GM12878 (cell line): Measurements from ENCODE around the gene ZNF775. TPM values are rescaled to one million over a fixed set of nuclear protein-coding genes. Genes with fewer than 3 reads are reported as not detected.

Experiments
- ATAC-seq: fragments of 200-7000 bp; cut with Tn5 transposase; 3 replicates; pipeline ENCODE4 v1.9.1; 2020; ENCODE audit warnings: mild to moderate bottlenecking, moderate library complexity
- BruUV-seq: library from RNA; stranded (reverse); fragments of 400-500 nt; replicated peaks from 2 replicates; lab custom pipeline; 2021; lab: Mats Ljungman, UMichigan
- CTCF ChIA-PET: fragments of 300-600 bp; sonication (Branson Sonifier 250); formaldehyde crosslinking; extraction: SDS; loops from one replicate; lab custom pipeline; 2021; ENCODE audit warnings: inconsistent platforms; lab: Yijun Ruan, JAX
- POLR2A ChIA-PET: fragments of 350-600 bp; formaldehyde crosslinking; extraction: SDS; loops from one replicate; lab custom pipeline; 2021; ENCODE audit warnings: inconsistent platforms; lab: Charles Lee
- RAD21 ChIA-PET: fragments of 300-600 bp; sonication (Branson Sonifier 250); formaldehyde crosslinking; loops from one replicate; lab custom pipeline; 2023; ENCODE audit warnings: antibody characterized with exemption; ENCODE audit not compliant: unreplicated experiment; lab: Charles Lee
- SMC1A ChIA-PET: fragments of 300-600 bp; sonication (Branson Sonifier 250); formaldehyde crosslinking; loops from one replicate; lab custom pipeline; 2023; ENCODE audit not compliant: unreplicated experiment, uncharacterized antibody; lab: Charles Lee
- DNase-seq: peaks from one replicate; pipeline ENCODE4 v3.0.0-alpha.2; 2011; ENCODE audit warnings: low read depth, low spot score
- FAIRE-seq: peaks from 3 replicates; lab custom pipeline; 2011; peaks lifted over from hg19 to GRCh38; lab: Jason Lieb, UNC
- H2AFZ ChIP-seq: 2 replicates; pipeline ENCODE4 v1.6.0; 2011; ENCODE audit warnings: low read depth, low read length, control low read depth; ENCODE audit not compliant: control insufficient read depth
- H3K27ac ChIP-seq: 2 replicates; pipeline ENCODE4 v1.5.1; 2011; ENCODE audit warnings: control low read depth; ENCODE audit not compliant: control insufficient read depth, insufficient read depth
- H3K27me3 ChIP-seq, 2 experiments: replicated peaks in 1 of 2; 2 replicates each; pipeline versions ENCODE4 v1.6.0 to v1.6.1; 2011; ENCODE audit warnings: low read length in 1 of 2; ENCODE audit not compliant: control insufficient read depth in 2 of 2, insufficient read depth in 2 of 2
- H3K36me3 ChIP-seq, 2 experiments: 2 replicates each; pipeline ENCODE4 v1.5.1; 2011; ENCODE audit warnings: low read length in 1 of 2; ENCODE audit not compliant: control insufficient read depth in 2 of 2, insufficient read depth in 2 of 2
- H3K4me1 ChIP-seq: 2 replicates; pipeline ENCODE4 v1.6.1; 2011; ENCODE audit warnings: mild to moderate bottlenecking, low read length, moderate library complexity, mixed read lengths; ENCODE audit not compliant: control insufficient read depth, insufficient read depth
- H3K4me2 ChIP-seq: 2 replicates; pipeline ENCODE4 v1.6.0; 2011; ENCODE audit warnings: control low read depth; ENCODE audit not compliant: control insufficient read depth, insufficient read depth
- H3K4me3 ChIP-seq: fragments of 200-600 bp; sonication (generic); 2 replicates; pipeline ENCODE4 v1.5.1; 2016
- H3K79me2 ChIP-seq: 2 replicates; pipeline ENCODE4 v1.6.0; 2011; ENCODE audit warnings: low read length; ENCODE audit not compliant: control insufficient read depth, insufficient read depth
- H3K9ac ChIP-seq: 2 replicates; pipeline ENCODE4 v1.8.0; 2011; ENCODE audit warnings: low read length, control low read depth, mixed read lengths; ENCODE audit not compliant: control insufficient read depth, insufficient read depth
- H3K9me3 ChIP-seq: replicated peaks from 3 replicates; pipeline ENCODE4 v1.5.1; 2011; ENCODE audit warnings: mild to moderate bottlenecking, low read length; ENCODE audit not compliant: control insufficient read depth, insufficient read depth
- H4K20me1 ChIP-seq: 2 replicates; pipeline ENCODE4 v1.6.0; 2011; ENCODE audit not compliant: control insufficient read depth, insufficient read depth
- EP300 ChIP-seq, 2 experiments: fragments of 150-350 bp in 1 of 2; IDR thresholded peaks; 2 replicates each; pipeline ENCODE4 v1.6.1; 2011 to 2012; ENCODE audit warnings: low read depth in 2 of 2, low read length in 2 of 2, borderline replicate concordance in 1 of 2, improper control_type of control experiment in 1 of 2, inconsistent platforms in 1 of 2; ENCODE audit not compliant: control insufficient read depth in 1 of 2
- EZH2 ChIP-seq: IDR thresholded peaks from 2 replicates; pipeline ENCODE4 v1.6.1; 2012; ENCODE audit warnings: low read depth, mild to moderate bottlenecking, control low read depth, inconsistent platforms, low read length, borderline replicate concordance; ENCODE audit not compliant: control insufficient read depth
- GATAD2B ChIP-seq: fragments of 450-650 bp; conservative IDR thresholded peaks from 2 replicates; pipeline ENCODE4 v1.6.1; 2017; ENCODE audit warnings: low read depth, mild to moderate bottlenecking, moderate library complexity
- RFX5 ChIP-seq: IDR thresholded peaks from 2 replicates; pipeline ENCODE4 v1.6.1; 2011; ENCODE audit warnings: low read depth, low read length, improper control_type of control experiment
- SIX5 ChIP-seq: IDR thresholded peaks from 2 replicates; pipeline ENCODE4 v1.6.1; 2011; ENCODE audit warnings: mild to moderate bottlenecking, low read depth, low read length, moderate library complexity; ENCODE audit not compliant: severe bottlenecking
- ZNF207 ChIP-seq: fragments of 450-650 bp; IDR thresholded peaks from 2 replicates; pipeline ENCODE4 v1.6.1; 2014; ENCODE audit warnings: antibody characterized with exemption, mild to moderate bottlenecking, borderline replicate concordance
- WGBS: methylation state at CpG from one replicate; pipeline ENCODE4 v1.1.6; 2016; ENCODE audit warnings: low lambda C conversion rate; ENCODE audit not compliant: insufficient replicate concordance, insufficient coverage; ENCODE audit errors: missing lambda C conversion rate; 5-methylcytosine and 5-hydroxymethylcytosine counted together
- in situ Hi-C: fragments of 300-500 bp; cut with MboI; formaldehyde crosslinking; loops from 9 replicates; pipeline ENCODE4 v1.14.3; 2018; ENCODE audit warnings: mixed read lengths
- intact Hi-C: fragments of 100-400 bp; cut with micrococcal nuclease; formaldehyde crosslinking; loops from one replicate; pipeline ENCODE4 v1.14.2; 2022; ENCODE audit not compliant: unreplicated experiment
- polyA plus RNA-seq, 11 experiments: library from polyadenylated mRNA; depleted of rRNA in 4 of 11; unstranded in 6 of 11; stranded (reverse) in 5 of 11; fragments of >200 nt; fragmentation: Nextera tagmentation in 4 of 11; fragmentation: Illumina TruSeq in 1 of 11; extraction: Ambion mirVana in 4 of 11; extraction: Trizol in 1 of 11; gene quantifications; 1 replicate in 1 of 11; 2 replicates in 10 of 11; pipeline versions ENCODE4 v1.2.1 to v1.2.3, GENCODE V29; 2011 to 2016; ENCODE audit warnings: inconsistent platforms in 2 of 11, missing spikeins in 2 of 11, low read depth in 1 of 11
- total RNA-seq, 4 experiments: library from RNA; depleted of rRNA in 3 of 4; stranded (reverse); fragments of >200 nt in 3 of 4; fragmentation: Illumina TruSeq in 1 of 4; extraction: Trizol in 1 of 4; gene quantifications; 2 replicates each; pipeline versions ENCODE4 v1.2.1 to v1.2.3, GENCODE V29; 2013 to 2021

The ZNF775 gene
- total and polyA plus RNA-seq, 10 of the 15 experiments (the other 5 are each of a cell fraction or from before 2014, with no cell fraction given) = 0.05 to 14.3 (median 2.1) TPM

DNA sequence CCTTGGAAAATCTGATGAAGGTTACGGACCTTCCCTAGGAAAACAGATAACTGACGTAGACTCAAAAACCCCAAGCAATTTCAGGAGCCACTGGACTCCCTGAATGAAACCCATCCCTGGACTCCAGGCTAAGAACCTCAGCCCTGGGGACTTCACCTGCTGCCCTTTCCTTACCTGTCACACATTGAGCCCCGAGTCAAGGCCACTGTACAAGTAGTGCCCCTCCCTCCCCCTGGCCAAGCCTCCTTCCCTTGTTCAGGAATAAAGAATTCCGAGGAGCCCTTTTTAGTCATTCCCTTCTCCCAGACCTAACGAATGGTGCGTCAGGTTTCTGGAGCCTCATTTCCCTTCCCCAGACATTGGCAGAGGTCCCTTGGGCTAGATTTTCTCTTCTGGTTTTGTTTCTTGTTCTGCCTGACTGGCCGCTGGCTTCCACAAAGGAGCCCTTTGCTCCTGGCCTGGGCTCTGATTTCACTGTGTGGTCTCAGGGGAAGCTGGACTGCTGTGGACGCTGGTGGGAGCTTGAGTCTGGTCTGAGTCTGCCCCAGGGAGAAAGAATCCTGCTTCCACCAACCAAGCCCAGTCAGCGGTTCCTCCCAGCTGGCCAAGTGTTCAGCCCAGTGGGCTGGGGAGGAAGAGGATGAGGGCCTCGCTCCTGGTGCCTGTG, 31.7 kb downstream of the ZNF775 start:
- FAIRE-seq (peak; percentile 27), ATAC-seq (no peak), DNase-seq (no peak)
- Histone ChIP-seq H2AFZ (no peak overlapping the region), H4K20me1 (no peaks in the 10 kb centered on the region), H3K79me2 (peaks cover 2% of the 10 kb centered on the region), H3K9me3 (no peaks in the 10 kb centered on the region), H3K4me1 (peaks cover 25% of the 10 kb centered on the region), H3K27ac (no peak overlapping the region), H3K27me3 (no peaks in the 10 kb centered on the region), H3K36me3 (peaks cover 0 to 2% of the 10 kb centered on the region in 2 experiments; a peak in 2 of 4 replicates), H3K4me3 (no peak overlapping the region), H3K4me2 (no peak overlapping the region), H3K9ac (no peak overlapping the region)
- ChIA-PET RAD21 (no interaction called here), CTCF (interaction anchor here (1.1 to 11.6 kb wide), 3 partner anchors 11 to 54 kb away, joined by 3 to 72 read pairs (median 3); no protein-coding TSS in a partner anchor), POLR2A (interaction anchor here (0.6 to 5.9 kb wide), 4 partner anchors 13 to 44 kb away, joined by 3 to 89 read pairs (median 4); no protein-coding TSS in a partner anchor), SMC1A (interaction anchor here (0.7 to 1.3 kb wide), 2 partner anchors 9 to 37 kb away, joined by 3 read pairs; no protein-coding TSS in a partner anchor)
- BruUV-seq = no TSS peak
- in situ Hi-C loops = loop anchor here (5.0 to 25.0 kb wide), 2 partner anchors 49 to 349 kb away; no protein-coding TSS in a partner anchor
- no peak for TF ChIP-seq ZNF207
- TF ChIP-seq EZH2 = no peak
- no peak for TF ChIP-seq SIX5
- TF ChIP-seq GATAD2B = no peak
- TF ChIP-seq EP300 (IDR thresholded peaks at IDR 0.05; ENCODE audit: borderline replicate concordance in 1 of 2, control insufficient read depth in 1 of 2, low read depth in 2 of 2, low read length in 2 of 2) = no peak
- no peak for TF ChIP-seq RFX5
- WGBS = 89% methylated on average over 10 of the region's 10 CpGs
- intact Hi-C loops = no loop called here
